CD14-positive monocyte (primary cell): ENCODE results near the gene LPAR5. TPM values are rescaled to one million over a fixed set of nuclear protein-coding genes. Genes with fewer than 3 reads are reported as not detected.

ENCODE experiments used
- DNase-seq, 3 donors: peaks; one replicate each; pipeline ENCODE4 v3.0.0-alpha.2; 2011 to 2022
- H2AFZ ChIP-seq: 2 replicates; pipeline ENCODE4 v1.6.0; 2012; ENCODE audit warnings: mild to moderate bottlenecking, low read depth, low read length, inconsistent platforms; ENCODE audit not compliant: insufficient read depth, poor library complexity, severe bottlenecking
- H3K27ac ChIP-seq, 2 donors: 1 replicate in 1 of 2; 2 replicates in 1 of 2; pipeline ENCODE4 v1.5.1; 2012 to 2013; ENCODE audit warnings: low read length in 2 of 2, control low read depth in 1 of 2, inconsistent platforms in 1 of 2, low read depth in 1 of 2, mild to moderate bottlenecking in 1 of 2
- H3K27me3 ChIP-seq, 2 donors: one replicate each; pipeline versions ENCODE4 v1.6.0 to v1.6.1; 2011 to 2013; ENCODE audit warnings: low read length in 2 of 2; ENCODE audit not compliant: control insufficient read depth in 2 of 2, insufficient read depth in 2 of 2
- H3K36me3 ChIP-seq, 2 donors: replicated peaks in 1 of 2; 1 replicate in 1 of 2; 2 replicates in 1 of 2; pipeline versions ENCODE4 v1.5.1 to v1.6.1; 2012 to 2013; ENCODE audit warnings: low read length in 2 of 2, control low read depth in 1 of 2, inconsistent platforms in 1 of 2, mild to moderate bottlenecking in 1 of 2; ENCODE audit not compliant: insufficient read depth in 2 of 2, control insufficient read depth in 1 of 2
- H3K4me1 ChIP-seq, 2 donors: 1 replicate in 1 of 2; 2 replicates in 1 of 2; pipeline versions ENCODE4 v1.5.1 to v1.6.1; 2012 to 2013; ENCODE audit warnings: low read length in 2 of 2, control low read depth in 1 of 2, inconsistent platforms in 1 of 2, mild to moderate bottlenecking in 1 of 2, moderate library complexity in 1 of 2; ENCODE audit not compliant: insufficient read depth in 2 of 2, control insufficient read depth in 1 of 2
- H3K4me2 ChIP-seq: replicated peaks from 2 replicates; pipeline ENCODE3; 2012; ENCODE audit warnings: low read length, moderate library complexity, mild to moderate bottlenecking; ENCODE audit not compliant: poor library complexity, severe bottlenecking; ENCODE audit errors: extremely low read depth
- H3K4me3 ChIP-seq, 3 experiments: fragments of 200-600 bp in 1 of 3; sonication (generic) in 1 of 3; replicated peaks in 1 of 3; 1 replicate in 2 of 3; 2 replicates in 1 of 3; pipeline ENCODE4 v1.5.1; 2011 to 2013; ENCODE audit warnings: low read length in 3 of 3, mild to moderate bottlenecking in 3 of 3, control low read depth in 2 of 3, low read depth in 2 of 3, inconsistent platforms in 1 of 3, moderate library complexity in 1 of 3
- H3K79me2 ChIP-seq: 2 replicates; pipeline ENCODE4 v1.6.0; 2012; ENCODE audit warnings: mild to moderate bottlenecking, control low read depth, inconsistent platforms, low read length, moderate library complexity; ENCODE audit not compliant: insufficient read depth
- H3K9ac ChIP-seq: 2 replicates; pipeline ENCODE4 v1.6.0; 2017; ENCODE audit warnings: low read length, mild to moderate bottlenecking; ENCODE audit not compliant: insufficient read depth, poor library complexity, severe bottlenecking
- H3K9me3 ChIP-seq, 2 donors: replicated peaks in 1 of 2; 1 replicate in 1 of 2; 2 replicates in 1 of 2; pipeline versions ENCODE4 v1.5.1 to v1.6.1; 2012 to 2013; ENCODE audit warnings: low read length in 2 of 2, control low read depth in 1 of 2; ENCODE audit not compliant: control insufficient read depth in 1 of 2, insufficient read depth in 1 of 2
- H4K20me1 ChIP-seq: 2 replicates; pipeline ENCODE4 v1.6.0; 2012; ENCODE audit warnings: mild to moderate bottlenecking, low read length, control low read depth, moderate library complexity; ENCODE audit not compliant: insufficient read depth
- H3K27ac Mint-ChIP-seq, 7 donors: one replicate each; pipeline ENCODE4 v1.8.0; 2020; ENCODE audit warnings: mild to moderate bottlenecking in 7 of 7, mixed read lengths in 7 of 7, moderate library complexity in 6 of 7, inconsistent platforms in 2 of 7
- H3K27me3 Mint-ChIP-seq, 3 donors: one replicate each; pipeline ENCODE4 v1.8.0; 2021 to 2022; ENCODE audit warnings: low read depth in 3 of 3, mild to moderate bottlenecking in 3 of 3, mixed read lengths in 3 of 3, moderate library complexity in 3 of 3, inconsistent platforms in 1 of 3
- H3K36me3 Mint-ChIP-seq, 2 donors: one replicate each; pipeline ENCODE4 v1.8.0; 2020; ENCODE audit warnings: mixed read lengths in 2 of 2, inconsistent platforms in 1 of 2, mild to moderate bottlenecking in 1 of 2
- H3K4me1 Mint-ChIP-seq: one replicate; pipeline ENCODE4 v1.8.0; 2020; ENCODE audit warnings: mild to moderate bottlenecking, mixed read lengths
- H3K4me3 Mint-ChIP-seq, 2 donors: one replicate each; pipeline ENCODE4 v1.8.0; 2020; ENCODE audit warnings: mild to moderate bottlenecking in 2 of 2, mixed read lengths in 2 of 2, moderate library complexity in 1 of 2
- H3K9me3 Mint-ChIP-seq, 7 donors: one replicate each; pipeline ENCODE4 v1.8.0; 2020 to 2022; ENCODE audit warnings: mixed read lengths in 7 of 7, mild to moderate bottlenecking in 6 of 7, moderate library complexity in 6 of 7, inconsistent platforms in 2 of 7
- CTCF ChIP-seq: fragments of 200-600 bp; IDR thresholded peaks from one replicate; pipeline ENCODE4 v1.8.0; 2022; ENCODE audit warnings: antibody characterized with exemption, mild to moderate bottlenecking
- WGBS: methylation state at CpG from one replicate; pipeline ENCODE4 v1.1.5; 2013; ENCODE audit warnings: missing lambda C conversion rate; ENCODE audit not compliant: insufficient coverage; 5-methylcytosine and 5-hydroxymethylcytosine counted together
- intact Hi-C, 2 donors: fragments of 100-400 bp; cut with micrococcal nuclease; formaldehyde crosslinking; loops; one replicate each; pipeline versions ENCODE4 v1.15.0 to v1.15.1; 2023
- polyA plus RNA-seq, 3 donors: library from polyadenylated mRNA; depleted of rRNA in 1 of 3; unstranded in 2 of 3; stranded (reverse) in 1 of 3; fragments of 300-500 nt in 2 of 3; fragments of >200 nt in 1 of 3; fragmentation: Illumina TruSeq in 2 of 3; gene quantifications; 1 replicate in 2 of 3; 2 replicates in 1 of 3; pipeline ENCODE4 v1.2.3, GENCODE V29; 2012 to 2021

LPAR5 gene
- polyA plus RNA-seq, 3 donors, result 0.11 to 0.18 (median 0.14) TPM

- Mint-ChIP-seq H3K27me3 (peaks cover 0 to 2% (median 0%) of the 10 kb centered on the region in 3 donors), H3K9me3 (no peaks in the 10 kb centered on the region), H3K4me3 (no peak overlapping the region), H3K36me3 (peaks cover 67 to 75% of the 10 kb centered on the region in 2 donors), H3K27ac (peak overlapping the region in 1 of 7 donors; percentile 26), H3K4me1 (peaks cover 26% of the 10 kb centered on the region)
- Histone ChIP-seq H3K79me2 (peaks cover 38% of the 10 kb centered on the region), H3K4me2 (no peak overlapping the region), H3K9me3 (no peaks in the 10 kb centered on the region), H3K4me3 (no peak overlapping the region), H3K36me3 (peaks cover 49 to 74% of the 10 kb centered on the region in 2 donors), H2AFZ (no peak overlapping the region), H3K27ac (no peak overlapping the region), H3K27me3 (no peaks in the 10 kb centered on the region), H4K20me1 (peaks cover 12% of the 10 kb centered on the region), H3K4me1 (peaks cover 15 to 30% of the 10 kb centered on the region in 2 donors), H3K9ac (no peak overlapping the region)
- peak; percentile 45 for TF ChIP-seq CTCF
- 90% methylated on average over 1 of the region's 7 CpGs for WGBS
- peak in 1 of 3 donors; percentile 17 for DNase-seq
- intact Hi-C loops, result loop anchor here in 1 of 2 donors (5.0 kb wide), 1 partner anchor 37 kb away; the partner anchor contains the start of gene CHD4
Measured at GRCh38 chr12:6570264-6570887, 65.4 kb downstream of the LPAR5 start.

- Mint-ChIP-seq H3K27me3 (peaks cover 0 to 2% (median 0%) of the 10 kb centered on the region in 3 donors), H3K27ac (peak overlapping the region in 1 of 7 donors; percentile 8), H3K4me1 (peaks cover 26% of the 10 kb centered on the region), H3K4me3 (no peak overlapping the region), H3K36me3 (peaks cover 65 to 75% of the 10 kb centered on the region in 2 donors), H3K9me3 (no peaks in the 10 kb centered on the region)
- H3K27ac ChIP-seq, result no peak overlapping the region
- intact Hi-C loops, result loop anchor here (5.0 to 10.0 kb wide), 2 partner anchors 38 to 115 kb away; partner anchors contain the start of genes CHD4 (in 1 of the 2) and ZNF384 (in 1 of the 2)
- H3K36me3 ChIP-seq, result peaks cover 51 to 74% of the 10 kb centered on the region in 2 donors
- no peak overlapping the region for H3K4me2 ChIP-seq
- WGBS, result 100% methylated on average over 5 of the region's 7 CpGs
- H2AFZ ChIP-seq, result no peak overlapping the region
- H3K4me1 ChIP-seq, result peaks cover 15 to 30% of the 10 kb centered on the region in 2 donors
- H3K27me3 ChIP-seq, result no peaks in the 10 kb centered on the region
- peaks cover 12% of the 10 kb centered on the region for H4K20me1 ChIP-seq
- TF ChIP-seq CTCF, result no peak
- no peak overlapping the region for H3K9ac ChIP-seq
- no peak overlapping the region for H3K4me3 ChIP-seq
- DNase-seq, result no peak
- no peaks in the 10 kb centered on the region for H3K9me3 ChIP-seq
- H3K79me2 ChIP-seq, result peaks cover 39% of the 10 kb centered on the region
Measured at GRCh38 chr12:6569786-6570185, 66.0 kb downstream of the LPAR5 start.
